Measurements from ENCODE around the gene TNPO1.

DNA sequence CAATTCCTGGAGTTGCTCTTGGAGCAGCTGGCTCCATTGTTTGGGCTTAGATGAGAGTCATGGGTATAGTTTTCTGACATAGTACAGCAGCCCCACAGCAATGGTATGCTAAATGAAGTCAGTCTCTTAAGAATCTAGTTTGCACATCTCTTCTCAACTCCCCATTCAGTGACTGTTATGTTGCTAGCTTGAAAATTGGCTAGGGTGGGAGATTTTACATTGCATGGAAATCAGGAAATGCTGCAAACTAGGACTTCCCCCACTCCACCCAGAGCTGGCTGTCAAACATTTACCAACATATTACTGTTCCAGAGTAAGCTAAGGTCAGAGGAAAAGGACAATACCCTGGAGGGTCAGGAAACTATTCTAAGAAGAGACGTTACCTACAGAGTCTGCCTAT, 121.7 kb downstream of the TNPO1 start:
- TF ChIP-seq, protein P1, sequence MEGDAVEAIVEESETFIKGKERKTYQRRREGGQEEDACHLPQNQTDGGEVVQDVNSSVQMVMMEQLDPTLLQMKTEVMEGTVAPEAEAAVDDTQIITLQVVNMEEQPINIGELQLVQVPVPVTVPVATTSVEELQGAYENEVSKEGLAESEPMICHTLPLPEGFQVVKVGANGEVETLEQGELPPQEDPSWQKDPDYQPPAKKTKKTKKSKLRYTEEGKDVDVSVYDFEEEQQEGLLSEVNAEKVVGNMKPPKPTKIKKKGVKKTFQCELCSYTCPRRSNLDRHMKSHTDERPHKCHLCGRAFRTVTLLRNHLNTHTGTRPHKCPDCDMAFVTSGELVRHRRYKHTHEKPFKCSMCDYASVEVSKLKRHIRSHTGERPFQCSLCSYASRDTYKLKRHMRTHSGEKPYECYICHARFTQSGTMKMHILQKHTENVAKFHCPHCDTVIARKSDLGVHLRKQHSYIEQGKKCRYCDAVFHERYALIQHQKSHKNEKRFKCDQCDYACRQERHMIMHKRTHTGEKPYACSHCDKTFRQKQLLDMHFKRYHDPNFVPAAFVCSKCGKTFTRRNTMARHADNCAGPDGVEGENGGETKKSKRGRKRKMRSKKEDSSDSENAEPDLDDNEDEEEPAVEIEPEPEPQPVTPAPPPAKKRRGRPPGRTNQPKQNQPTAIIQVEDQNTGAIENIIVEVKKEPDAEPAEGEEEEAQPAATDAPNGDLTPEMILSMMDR (conservative IDR thresholded peaks at IDR 0.05 in 1 of 2, IDR thresholded peaks at IDR 0.05 in 1 of 2; ENCODE audit: extremely low read depth in 1 of 2, insufficient read depth in 1 of 2, low read depth in 1 of 2, low read length in 2 of 2) = no peak
- TF ChIP-seq EZH2 (IDR thresholded peaks at IDR 0.05; ENCODE audit: borderline replicate concordance, low read length) = no peak

Measured in mammary epithelial cell (primary cell).